Thoracic aorta (tissue), 2 donors: ENCODE measurements around the gene GBA2. TPM values are rescaled to one million over a fixed set of nuclear protein-coding genes. Genes with fewer than 3 reads are reported as not detected.

Source experiments
- ATAC-seq: fragments of 150-250 bp; one replicate; pipeline ENCODE4 v1.8.0; 2017; ENCODE audit warnings: low read depth; ENCODE audit not compliant: insufficient number of reproducible peaks, low FRiP score
- DNase-seq: peaks from one replicate; pipeline ENCODE4 v3.0.0-alpha.2; 2020; ENCODE audit warnings: low spot score
- H3K27ac ChIP-seq, 2 donors: fragments of 200-600 bp; sonication (generic); 1 replicate in 1 of 2; 2 replicates in 1 of 2; pipeline ENCODE4 v1.5.1; 2016; ENCODE audit warnings: mild to moderate bottlenecking in 2 of 2, moderate library complexity in 2 of 2
- H3K27me3 ChIP-seq: fragments of 200-600 bp; sonication (generic); replicated peaks from 2 replicates; pipeline ENCODE4 v1.6.0; 2016; ENCODE audit warnings: mild to moderate bottlenecking; ENCODE audit not compliant: insufficient read depth
- H3K36me3 ChIP-seq: fragments of 200-600 bp; sonication (generic); one replicate; pipeline ENCODE4 v1.5.1; 2016
- H3K4me1 ChIP-seq, 2 donors: fragments of 200-600 bp; sonication (generic); 1 replicate in 1 of 2; 2 replicates in 1 of 2; pipeline versions ENCODE4 v1.5.1 to v1.6.0; 2016; ENCODE audit warnings: low read depth in 2 of 2, mild to moderate bottlenecking in 1 of 2; ENCODE audit not compliant: control insufficient read depth in 1 of 2
- H3K4me3 ChIP-seq: fragments of 200-600 bp; sonication (generic); 2 replicates; pipeline ENCODE4 v1.5.1; 2016; ENCODE audit warnings: mild to moderate bottlenecking
- H3K9me3 ChIP-seq: fragments of 200-600 bp; sonication (generic); 2 replicates; pipeline ENCODE4 v1.5.1; 2016
- CTCF ChIP-seq: fragments of 200-600 bp; sonication (generic); IDR thresholded peaks from one replicate; pipeline ENCODE4 v1.5.1; 2019; ENCODE audit warnings: antibody characterized with exemption
- total RNA-seq, 2 donors: library from RNA; depleted of rRNA; stranded (reverse); fragments of >200 nt; gene quantifications; one replicate each; pipeline versions ENCODE4 v1.1.0 to v1.2.3, GENCODE V29; 2016

Gene GBA2
- total RNA-seq, 2 donors from 2014 or later: 75.8 to 115 TPM

DNA sequence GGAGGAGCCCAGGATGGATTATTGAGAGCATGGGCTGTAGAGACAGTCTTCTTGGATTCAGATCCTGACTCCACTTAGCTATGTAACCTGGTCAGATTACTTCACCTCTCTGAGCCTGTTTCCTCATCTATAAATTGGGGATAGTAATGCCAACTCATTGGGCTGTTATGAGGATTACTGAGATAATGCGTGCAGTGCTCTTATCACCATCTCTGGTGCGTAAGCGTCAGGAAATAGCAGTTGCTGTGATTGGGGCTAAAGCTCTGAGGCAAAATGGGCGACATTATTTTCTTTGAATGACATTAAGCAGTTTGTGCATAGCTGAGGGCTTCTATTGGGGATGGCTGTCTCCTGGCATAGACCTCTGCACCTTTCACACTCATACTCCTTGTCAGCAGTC lies 6.0 kb upstream of the GBA2 start:
- DNase-seq (no peak), ATAC-seq (no peak)
- Histone ChIP-seq H3K9me3 (no peaks in the 10 kb centered on the region), H3K4me3 (no peak overlapping the region), H3K4me1 (peaks cover 19 to 45% of the 10 kb centered on the region in 2 donors), H3K36me3 (peaks cover 33% of the 10 kb centered on the region), H3K27ac (no peak overlapping the region), H3K27me3 (no peaks in the 10 kb centered on the region)
- TF ChIP-seq CTCF: no peak

DNA sequence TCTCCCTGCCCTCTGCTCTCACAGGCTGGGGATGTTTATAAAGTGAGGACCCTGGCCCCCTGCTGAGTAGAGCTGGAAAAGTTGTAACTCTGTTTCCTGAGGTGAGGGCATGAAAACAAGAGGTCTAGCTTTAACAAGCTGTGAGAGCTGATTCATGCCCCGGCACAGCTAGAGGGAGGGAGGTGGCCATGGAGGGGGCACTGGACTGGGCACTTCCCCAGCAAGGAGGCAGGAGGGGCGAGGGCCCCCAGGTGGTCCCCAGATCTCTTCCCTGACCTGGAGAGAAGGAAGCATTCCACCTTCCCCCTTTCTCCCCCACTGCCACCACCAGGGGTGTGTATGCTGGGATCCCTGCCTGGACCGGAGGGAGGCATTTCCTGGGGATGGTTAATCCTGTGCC lies 5.2 kb upstream of the GBA2 start, which contains the start of gene MSMP:
MSMP (minus strand) TSS at position 13 of the 400 bp plus-strand sequence. CDS start 147 bp downstream, outside the sequence.
- peaks cover 15 to 43% of the 10 kb centered on the region in 2 donors for H3K4me1 ChIP-seq
- no peak for ATAC-seq
- TF ChIP-seq CTCF: no peak
- H3K36me3 ChIP-seq: peaks cover 33% of the 10 kb centered on the region
- no peaks in the 10 kb centered on the region for H3K9me3 ChIP-seq
- no peak within 1 kb of the TSS for H3K4me3 ChIP-seq
- no peak for DNase-seq
- H3K27ac ChIP-seq: no peak within 1 kb of the TSS
- H3K27me3 ChIP-seq: no peaks in the 10 kb centered on the region

GRCh38 chr9:35753466-35753865 lies 4.4 kb upstream of the GBA2 start:
- H3K27me3 ChIP-seq: no peaks in the 10 kb centered on the region
- no peak overlapping the region for H3K27ac ChIP-seq
- no peaks in the 10 kb centered on the region for H3K9me3 ChIP-seq
- DNase-seq (no peak), ATAC-seq (no peak)
- H3K4me1 ChIP-seq: peaks cover 15 to 35% of the 10 kb centered on the region in 2 donors
- H3K36me3 ChIP-seq: peaks cover 33% of the 10 kb centered on the region
- H3K4me3 ChIP-seq: no peak overlapping the region
- no peak for TF ChIP-seq CTCF

GRCh38 chr9:35750256-35750531 lies 1.2 kb upstream of the GBA2 start:
- DNase-seq: no peak
- Histone ChIP-seq H3K4me3 (peak overlapping the region; percentile 98), H3K4me1 (peaks cover 22 to 44% of the 10 kb centered on the region in 2 donors), H3K36me3 (peaks cover 33% of the 10 kb centered on the region), H3K27ac (peak overlapping the region; percentile 76 to 93), H3K27me3 (no peaks in the 10 kb centered on the region), H3K9me3 (no peaks in the 10 kb centered on the region)
- ATAC-seq: no peak
- no peak for TF ChIP-seq CTCF

GRCh38 chr9:35749515-35750255 lies 657 bp upstream of the GBA2 start:
- peaks cover 23 to 49% of the 10 kb centered on the region in 2 donors for H3K4me1 ChIP-seq
- no peaks in the 10 kb centered on the region for H3K27me3 ChIP-seq
- peak overlapping the region; percentile 76 to 93 for H3K27ac ChIP-seq
- H3K4me3 ChIP-seq: peak overlapping the region; percentile 98
- TF ChIP-seq CTCF: no peak
- peaks cover 34% of the 10 kb centered on the region for H3K36me3 ChIP-seq
- no peak for DNase-seq
- no peaks in the 10 kb centered on the region for H3K9me3 ChIP-seq
- ATAC-seq: peak; percentile 10
